Nephron progenitor cell (in vitro differentiated cells): Measurements from ENCODE around the gene NCOA1.

Experiments
- DNase-seq: peaks from one replicate; pipeline ENCODE4 v3.0.0; 2021
- H3K27ac Mint-ChIP-seq: 2 replicates; pipeline ENCODE4 v1.8.0; 2021; ENCODE audit warnings: mild to moderate bottlenecking, moderate library complexity, mixed read lengths
- H3K27me3 Mint-ChIP-seq: 2 replicates; pipeline ENCODE4 v1.8.0; 2021; ENCODE audit warnings: mild to moderate bottlenecking, low read depth, mixed read lengths; ENCODE audit not compliant: poor library complexity
- H3K36me3 Mint-ChIP-seq: 2 replicates; pipeline ENCODE4 v1.8.0; 2021; ENCODE audit warnings: low read depth, mixed read lengths
- H3K4me1 Mint-ChIP-seq: 2 replicates; pipeline ENCODE4 v1.8.0; 2021; ENCODE audit warnings: mixed read lengths
- H3K4me3 Mint-ChIP-seq: 2 replicates; pipeline ENCODE4 v1.8.0; 2021; ENCODE audit warnings: mild to moderate bottlenecking, moderate library complexity, mixed read lengths
- H3K9me3 Mint-ChIP-seq: 2 replicates; pipeline ENCODE4 v1.8.0; 2021; ENCODE audit warnings: mild to moderate bottlenecking, moderate library complexity, mixed read lengths
- TF ChIP-seq, protein P1 (sequence below): fragments of 200-600 bp; sonication (generic); IDR thresholded peaks from 2 replicates; pipeline ENCODE4 v1.5.0; 2021; ENCODE audit warnings: antibody characterized with exemption

NCOA1 gene

DNA sequence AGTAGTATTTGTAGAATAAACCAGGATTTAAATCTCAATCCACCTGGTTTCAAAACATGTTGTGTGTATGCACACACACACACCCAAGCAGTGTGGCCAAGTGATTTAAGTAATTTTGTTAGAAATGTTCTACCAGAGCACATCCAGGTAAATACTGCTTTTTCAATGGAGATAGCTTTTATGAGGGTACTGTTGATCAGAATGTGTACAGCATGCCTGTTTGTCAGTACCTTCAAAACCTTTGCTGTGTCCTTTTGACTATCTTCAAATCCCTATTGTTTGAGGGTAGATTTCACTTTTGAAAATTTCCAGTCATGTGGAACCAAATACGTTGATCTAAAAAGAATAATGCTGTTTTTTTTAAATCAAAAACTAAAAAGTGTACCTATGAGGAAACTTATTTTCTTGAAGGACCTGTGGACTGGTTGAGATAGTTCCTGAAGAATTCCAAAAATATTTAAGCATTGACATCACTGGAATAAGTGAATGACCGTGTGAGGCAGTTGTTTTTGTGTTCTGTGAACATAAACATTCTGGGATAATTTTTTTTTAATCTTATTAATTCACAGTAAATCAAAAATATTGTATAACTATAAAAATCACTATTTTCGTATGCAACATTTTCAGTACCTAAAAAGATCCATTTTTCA lies 231.2 kb downstream of the NCOA1 start:
- Mint-ChIP-seq H3K27ac (no peak overlapping the region), H3K4me1 (peaks cover 4% of the 10 kb centered on the region), H3K27me3 (no peaks in the 10 kb centered on the region), H3K4me3 (no peak overlapping the region), H3K36me3 (peaks cover 24% of the 10 kb centered on the region), H3K9me3 (no peaks in the 10 kb centered on the region)
- TF ChIP-seq, protein P1, sequence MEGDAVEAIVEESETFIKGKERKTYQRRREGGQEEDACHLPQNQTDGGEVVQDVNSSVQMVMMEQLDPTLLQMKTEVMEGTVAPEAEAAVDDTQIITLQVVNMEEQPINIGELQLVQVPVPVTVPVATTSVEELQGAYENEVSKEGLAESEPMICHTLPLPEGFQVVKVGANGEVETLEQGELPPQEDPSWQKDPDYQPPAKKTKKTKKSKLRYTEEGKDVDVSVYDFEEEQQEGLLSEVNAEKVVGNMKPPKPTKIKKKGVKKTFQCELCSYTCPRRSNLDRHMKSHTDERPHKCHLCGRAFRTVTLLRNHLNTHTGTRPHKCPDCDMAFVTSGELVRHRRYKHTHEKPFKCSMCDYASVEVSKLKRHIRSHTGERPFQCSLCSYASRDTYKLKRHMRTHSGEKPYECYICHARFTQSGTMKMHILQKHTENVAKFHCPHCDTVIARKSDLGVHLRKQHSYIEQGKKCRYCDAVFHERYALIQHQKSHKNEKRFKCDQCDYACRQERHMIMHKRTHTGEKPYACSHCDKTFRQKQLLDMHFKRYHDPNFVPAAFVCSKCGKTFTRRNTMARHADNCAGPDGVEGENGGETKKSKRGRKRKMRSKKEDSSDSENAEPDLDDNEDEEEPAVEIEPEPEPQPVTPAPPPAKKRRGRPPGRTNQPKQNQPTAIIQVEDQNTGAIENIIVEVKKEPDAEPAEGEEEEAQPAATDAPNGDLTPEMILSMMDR = no peak
- no peak for DNase-seq

DNA sequence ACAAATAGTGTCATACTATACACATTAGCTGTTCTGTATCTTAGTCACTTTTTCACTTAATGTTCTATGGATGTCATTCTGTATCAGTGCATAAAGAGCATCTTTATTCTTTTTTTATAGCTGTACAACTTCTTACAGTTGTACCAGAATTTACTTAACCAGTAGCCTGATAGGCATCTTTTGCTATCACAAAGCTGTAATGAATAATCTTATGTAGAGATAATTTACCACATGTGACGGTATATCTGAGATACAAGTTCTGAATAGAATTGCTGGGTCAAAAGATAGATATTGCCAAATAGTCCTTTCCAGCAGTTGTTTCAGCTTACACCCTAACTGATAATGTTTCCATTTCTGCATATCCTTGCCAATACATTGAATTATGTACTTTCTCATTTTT lies 232.1 kb downstream of the NCOA1 start:
- H3K27ac Mint-ChIP-seq = no peak overlapping the region
- peaks cover 14% of the 10 kb centered on the region for H3K36me3 Mint-ChIP-seq
- H3K4me3 Mint-ChIP-seq = no peak overlapping the region
- no peak for DNase-seq
- H3K9me3 Mint-ChIP-seq = no peaks in the 10 kb centered on the region
- H3K4me1 Mint-ChIP-seq = peaks cover 4% of the 10 kb centered on the region
- TF ChIP-seq, protein P1 = no peak
- no peaks in the 10 kb centered on the region for H3K27me3 Mint-ChIP-seq

DNA sequence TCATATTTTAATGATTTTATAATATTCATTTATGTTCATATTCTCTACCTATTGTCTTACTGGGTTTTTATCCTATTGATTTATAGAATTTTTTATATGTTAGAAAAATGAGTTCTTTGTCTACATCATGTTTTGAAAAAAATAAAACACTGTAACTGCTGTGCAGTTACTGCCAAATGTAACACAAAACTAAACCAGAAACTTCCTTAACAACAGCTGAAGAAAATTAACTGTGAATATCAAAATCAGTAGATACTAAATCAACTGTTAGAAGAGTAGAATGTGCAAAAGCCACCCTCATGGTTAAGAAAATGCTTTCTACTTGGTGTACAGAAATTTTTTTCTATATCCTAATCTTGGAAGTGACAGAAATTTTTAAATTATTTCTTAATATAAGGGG lies 232.6 kb downstream of the NCOA1 start:
- H3K9me3 Mint-ChIP-seq = no peaks in the 10 kb centered on the region
- H3K36me3 Mint-ChIP-seq = peaks cover 13% of the 10 kb centered on the region
- H3K4me1 Mint-ChIP-seq = peaks cover 4% of the 10 kb centered on the region
- no peak overlapping the region for H3K4me3 Mint-ChIP-seq
- no peak overlapping the region for H3K27ac Mint-ChIP-seq
- TF ChIP-seq, protein P1 = no peak
- H3K27me3 Mint-ChIP-seq = no peaks in the 10 kb centered on the region
- no peak for DNase-seq

DNA sequence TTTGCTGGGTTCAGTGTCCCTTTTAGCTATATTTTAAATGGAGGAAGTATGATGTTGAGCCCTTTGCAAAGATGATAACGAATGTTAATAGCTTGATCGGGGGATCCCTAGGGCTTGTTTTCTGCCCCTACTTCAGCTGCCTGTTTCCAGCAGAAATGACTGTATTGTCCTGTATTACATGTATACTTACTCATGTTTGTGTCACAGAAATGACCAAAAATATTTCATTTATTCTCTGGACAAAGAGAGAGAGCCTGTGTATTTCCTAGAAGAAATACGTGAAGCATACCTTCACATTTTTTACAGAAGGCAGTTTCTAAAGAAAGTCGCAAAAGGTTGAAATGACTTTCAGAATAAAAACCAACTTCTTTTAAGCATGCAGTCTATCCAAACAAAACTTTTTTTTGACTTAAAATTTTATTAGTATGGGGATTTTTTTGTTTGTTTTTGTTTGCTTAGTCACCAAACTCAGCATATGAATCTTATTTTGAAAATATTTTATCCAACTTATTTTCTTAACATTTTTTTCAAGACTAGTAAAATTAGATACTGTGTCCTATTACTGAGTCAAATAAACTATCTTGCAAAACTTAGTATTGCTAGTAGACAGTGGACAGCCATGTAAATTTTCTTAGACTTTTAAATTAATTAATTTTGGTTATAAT lies 233.2 kb downstream of the NCOA1 start:
- Mint-ChIP-seq H3K36me3 (peaks cover 13% of the 10 kb centered on the region), H3K27ac (no peak overlapping the region), H3K27me3 (no peaks in the 10 kb centered on the region), H3K4me3 (no peak overlapping the region), H3K4me1 (peaks cover 4% of the 10 kb centered on the region), H3K9me3 (no peaks in the 10 kb centered on the region)
- TF ChIP-seq, protein P1 = no peak
- DNase-seq = no peak

DNA sequence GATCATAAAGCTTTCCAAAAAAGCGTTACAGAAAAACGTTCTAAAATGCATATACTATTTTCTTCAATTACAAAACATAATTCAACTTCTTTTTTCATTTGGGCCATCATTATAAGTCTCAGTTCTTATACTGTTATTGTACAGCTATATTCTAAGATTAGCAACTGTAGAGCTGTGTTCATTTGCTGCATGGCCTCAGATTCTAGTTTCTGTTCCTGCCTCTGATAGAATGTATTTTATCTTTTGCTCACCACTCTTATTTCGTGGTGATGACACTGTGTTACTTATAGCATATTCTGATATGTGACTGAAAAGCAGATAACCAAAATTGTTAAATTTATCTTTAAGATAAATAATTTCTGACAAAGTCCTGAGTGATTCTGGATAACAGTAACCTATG lies 234.9 kb downstream of the NCOA1 start:
- no peak for DNase-seq

More for the DNA sequence above, 234.9 kb downstream of the NCOA1 start:
- TF ChIP-seq, protein P1 = no peak
- H3K36me3 Mint-ChIP-seq = peaks cover 20% of the 10 kb centered on the region
- H3K4me1 Mint-ChIP-seq = peaks cover 4% of the 10 kb centered on the region
- H3K27me3 Mint-ChIP-seq = no peaks in the 10 kb centered on the region
- no peak overlapping the region for H3K4me3 Mint-ChIP-seq
- H3K9me3 Mint-ChIP-seq = no peaks in the 10 kb centered on the region
- H3K27ac Mint-ChIP-seq = no peak overlapping the region
